SK-N-SH (cell line): Measurements from ENCODE around the gene SRBD1. TPM values are rescaled to one million over a fixed set of nuclear protein-coding genes. Genes with fewer than 3 reads are reported as not detected.

Experiments
- CTCF ChIA-PET: fragments of 300-600, 350-600 bp; formaldehyde crosslinking; extraction: SDS; loops from one replicate; lab custom pipeline; 2021; lab: Yijun Ruan, JAX
- POLR2A ChIA-PET: fragments of 350-600 bp; sonication (Branson Sonifier 250); formaldehyde crosslinking; extraction: SDS; loops from one replicate; lab custom pipeline; 2020; ENCODE audit warnings: antibody characterized with exemption, inconsistent platforms; lab: Yijun Ruan, JAX
- DNase-seq: peaks from one replicate; pipeline ENCODE4 v3.0.0; 2012
- H2AFZ ChIP-seq: fragments of 200-600 bp; sonication (generic); 2 replicates; pipeline ENCODE4 v1.8.1; 2016; ENCODE audit warnings: antibody characterized with exemption, mild to moderate bottlenecking, low read depth
- H3F3A ChIP-seq: fragments of 200-600 bp; sonication (generic); replicated peaks from 2 replicates; pipeline ENCODE3; 2016; ENCODE audit warnings: antibody characterized with exemption, mild to moderate bottlenecking; ENCODE audit not compliant: insufficient read depth
- H3K27ac ChIP-seq, 2 experiments: fragments of 200-500 bp in 1 of 2; fragments of 200-600 bp in 1 of 2; sonication (Bioruptor generic) in 1 of 2; sonication (generic), shearing (Covaris generic) in 1 of 2; 2 replicates each; pipeline versions ENCODE4 v1.5.1 to v1.6.1; 2014 to 2016; ENCODE audit warnings: low read depth in 2 of 2, inconsistent platforms in 1 of 2, low read length in 1 of 2, mild to moderate bottlenecking in 1 of 2, mixed read lengths in 1 of 2
- H3K27me3 ChIP-seq: fragments of 200-600 bp; sonication (generic), shearing (Covaris generic); 2 replicates; pipeline ENCODE4 v1.6.1; 2016; ENCODE audit warnings: mixed run types; ENCODE audit not compliant: insufficient read depth
- H3K36me3 ChIP-seq, 2 experiments: fragments of 200-500 bp in 1 of 2; fragments of 200-600 bp in 1 of 2; sonication (Bioruptor generic) in 1 of 2; sonication (generic) in 1 of 2; replicated peaks in 1 of 2; 2 replicates each; pipeline versions ENCODE3 to v1.5.1; 2014 to 2016; ENCODE audit warnings: low read length in 1 of 2, mild to moderate bottlenecking in 1 of 2; ENCODE audit not compliant: insufficient read depth in 2 of 2, control insufficient read depth in 1 of 2
- H3K4me1 ChIP-seq, 2 experiments: fragments of 200-500 bp in 1 of 2; fragments of 200-600 bp in 1 of 2; sonication (Bioruptor generic) in 1 of 2; sonication (generic), shearing (Covaris generic) in 1 of 2; 2 replicates each; pipeline versions ENCODE4 v1.5.1 to v1.6.1; 2014 to 2016; ENCODE audit warnings: low read depth in 1 of 2, low read length in 1 of 2, mixed run types in 1 of 2; ENCODE audit not compliant: insufficient read depth in 2 of 2, control insufficient read depth in 1 of 2
- H3K4me2 ChIP-seq: fragments of 200-600 bp; sonication (generic), shearing (Covaris generic); 2 replicates; pipeline ENCODE4 v1.6.1; 2017; ENCODE audit warnings: mixed run types
- H3K4me3 ChIP-seq, 2 experiments: fragments of 200-500 bp in 1 of 2; fragments of 200-600 bp in 1 of 2; sonication (Bioruptor generic) in 1 of 2; sonication (generic), shearing (Covaris generic) in 1 of 2; 2 replicates each; pipeline versions ENCODE4 v1.5.1 to v1.8.1; 2014 to 2016; ENCODE audit warnings: low read depth in 2 of 2, inconsistent platforms in 1 of 2, low read length in 1 of 2, mild to moderate bottlenecking in 1 of 2, mixed read lengths in 1 of 2, moderate library complexity in 1 of 2
- H3K79me2 ChIP-seq: fragments of 200-600 bp; sonication (generic); 2 replicates; pipeline ENCODE4 v1.8.1; 2017; ENCODE audit warnings: mild to moderate bottlenecking; ENCODE audit not compliant: insufficient read depth
- H3K9ac ChIP-seq: fragments of 200-600 bp; sonication (generic); 2 replicates; pipeline ENCODE4 v1.6.1; 2017; ENCODE audit warnings: mixed run types
- H3K9me2 ChIP-seq: fragments of 200-600 bp; sonication (generic); 2 replicates; pipeline ENCODE4 v1.6.1; 2017; ENCODE audit warnings: mixed run types
- H3K9me3 ChIP-seq: fragments of 200-600 bp; sonication (generic); 2 replicates; pipeline ENCODE4 v1.6.1; 2017; ENCODE audit warnings: mixed run types, mild to moderate bottlenecking, moderate library complexity
- H4K20me1 ChIP-seq: fragments of 200-600 bp; sonication (generic); 2 replicates; pipeline ENCODE4 v1.6.1; 2017; ENCODE audit warnings: mild to moderate bottlenecking, mixed run types; ENCODE audit not compliant: insufficient read depth
- CHD2 ChIP-seq: fragments of 150-350 bp; IDR thresholded peaks from 2 replicates; pipeline ENCODE4 v1.6.1; 2018; ENCODE audit warnings: low read length; ENCODE audit not compliant: partially characterized antibody
- ELF1 ChIP-seq: IDR thresholded peaks from 2 replicates; pipeline ENCODE4 v1.4.0; 2012
- FOSL2 ChIP-seq: IDR thresholded peaks from 2 replicates; pipeline ENCODE4 v1.4.0; 2012; ENCODE audit warnings: low read depth, mild to moderate bottlenecking, moderate library complexity, borderline replicate concordance
- FOXM1 ChIP-seq: IDR thresholded peaks from 2 replicates; pipeline ENCODE4 v1.4.0; 2012; ENCODE audit warnings: low read depth, mild to moderate bottlenecking
- GABPA ChIP-seq: IDR thresholded peaks from 2 replicates; pipeline ENCODE4 v1.4.0; 2012; ENCODE audit warnings: low read depth, mild to moderate bottlenecking
- GATA2 ChIP-seq: sonication (generic); formaldehyde crosslinking; IDR thresholded peaks from 2 replicates; pipeline ENCODE4 v1.5.0; 2020; ENCODE audit warnings: mild to moderate bottlenecking, missing genetic modification reagents
- JUND ChIP-seq: IDR thresholded peaks from 2 replicates; pipeline ENCODE4 v1.4.0; 2012
- MEF2A ChIP-seq: IDR thresholded peaks from 2 replicates; pipeline ENCODE4 v1.4.0; 2012; ENCODE audit warnings: low read depth, borderline replicate concordance
- MXI1 ChIP-seq: IDR thresholded peaks from 2 replicates; pipeline ENCODE4 v1.6.1; 2012; ENCODE audit warnings: mild to moderate bottlenecking, low read depth, low read length, improper control_type of control experiment
- NRF1 ChIP-seq: IDR thresholded peaks from 2 replicates; pipeline ENCODE4 v1.6.1; 2012; ENCODE audit warnings: low read depth, mild to moderate bottlenecking, low read length
- POLR2AphosphoS5 ChIP-seq: IDR thresholded peaks from 2 replicates; pipeline ENCODE4 v1.6.1; 2012; ENCODE audit warnings: low read depth, low read length
- SIN3A ChIP-seq: IDR thresholded peaks from 2 replicates; pipeline ENCODE4 v1.6.1; 2012; ENCODE audit warnings: low read depth, mild to moderate bottlenecking, low read length, moderate library complexity, borderline replicate concordance
- TCF12 ChIP-seq: IDR thresholded peaks from 2 replicates; pipeline ENCODE4 v1.4.0; 2012
- WGBS: methylation state at CpG from one replicate; pipeline ENCODE4 v1.1.6; 2017; ENCODE audit warnings: low lambda C conversion rate; 5-methylcytosine and 5-hydroxymethylcytosine counted together
- polyA plus RNA-seq, 3 experiments: library from polyadenylated mRNA; depleted of rRNA; stranded (reverse); fragments of >200 nt; gene quantifications; 2 replicates each; pipeline ENCODE4 v1.2.3, GENCODE V29; 2012
- TF ChIP-seq, protein P1 (sequence below): fragments of 150-350 bp; IDR thresholded peaks from 2 replicates; pipeline ENCODE4 v1.6.1; 2017; ENCODE audit warnings: antibody characterized with exemption, low read length, low read depth, borderline replicate concordance
- TF ChIP-seq, protein P2 (sequence below): fragments of 200-600 bp; sonication (generic); IDR thresholded peaks from 2 replicates; pipeline ENCODE4 v1.6.1; 2017; ENCODE audit warnings: antibody characterized with exemption, mild to moderate bottlenecking, moderate library complexity
- TF ChIP-seq, protein P3 (sequence below): IDR thresholded peaks from 2 replicates; pipeline ENCODE4; 2012
- TF ChIP-seq, protein P4 (sequence below): IDR thresholded peaks from 2 replicates; pipeline ENCODE4 v1.4.0; 2012; ENCODE audit warnings: low read depth, borderline replicate concordance
- TF ChIP-seq, protein P5 (sequence below): IDR thresholded peaks from 2 replicates; pipeline ENCODE4 v1.6.1; 2012; ENCODE audit warnings: mild to moderate bottlenecking, low read depth, low read length, moderate library complexity

Gene SRBD1
- polyA plus RNA-seq, 1 of the 3 experiments (the other 2 are of a cell fraction), result 3.2 TPM

DNA sequence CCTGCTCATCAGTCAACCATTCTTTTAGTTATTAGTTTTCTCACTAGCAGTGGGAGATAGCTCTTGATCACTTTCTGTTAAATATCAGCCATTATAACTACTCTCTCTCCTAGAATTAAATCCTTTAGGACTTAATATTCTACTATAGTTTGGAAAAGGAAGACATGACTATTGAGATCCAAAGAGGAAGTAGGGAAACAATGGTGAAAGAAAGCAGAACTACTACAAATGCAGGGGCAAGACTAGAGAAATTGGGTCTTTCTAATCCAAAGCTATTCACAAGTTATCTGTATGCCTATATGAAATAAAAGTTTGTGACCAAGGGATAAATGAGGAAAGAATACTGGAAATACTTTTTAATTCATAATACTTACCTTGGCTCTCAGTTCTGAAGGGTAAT is 65.1 kb downstream of the SRBD1 start:
- H3K36me3 ChIP-seq, result peaks cover 25 to 71% of the 10 kb centered on the region in 2 experiments
- POLR2A ChIA-PET, result no interaction called here
- H2AFZ ChIP-seq, result no peak overlapping the region
- H3F3A ChIP-seq, result no peaks in the 10 kb centered on the region
- no peak overlapping the region for H3K4me3 ChIP-seq
- no peaks in the 10 kb centered on the region; a peak in 1 of 4 replicates for H3K4me1 ChIP-seq
- H3K9ac ChIP-seq, result no peak overlapping the region
- no peak for DNase-seq
- no peaks in the 10 kb centered on the region for H3K9me2 ChIP-seq
- CTCF ChIA-PET, result interaction anchor here (0.9 to 1.7 kb wide), 2 partner anchors 12 to 61 kb away, joined by 3 to 4 read pairs; no protein-coding TSS in a partner anchor
- H3K27ac ChIP-seq, result no peak overlapping the region
- no peaks in the 10 kb centered on the region for H4K20me1 ChIP-seq
- no peak overlapping the region for H3K4me2 ChIP-seq
- TF ChIP-seq, protein P1, sequence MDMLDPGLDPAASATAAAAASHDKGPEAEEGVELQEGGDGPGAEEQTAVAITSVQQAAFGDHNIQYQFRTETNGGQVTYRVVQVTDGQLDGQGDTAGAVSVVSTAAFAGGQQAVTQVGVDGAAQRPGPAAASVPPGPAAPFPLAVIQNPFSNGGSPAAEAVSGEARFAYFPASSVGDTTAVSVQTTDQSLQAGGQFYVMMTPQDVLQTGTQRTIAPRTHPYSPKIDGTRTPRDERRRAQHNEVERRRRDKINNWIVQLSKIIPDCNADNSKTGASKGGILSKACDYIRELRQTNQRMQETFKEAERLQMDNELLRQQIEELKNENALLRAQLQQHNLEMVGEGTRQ, result no peak
- no peak for TF ChIP-seq JUND
- TF ChIP-seq CHD2, result no peak
- no peak for TF ChIP-seq POLR2AphosphoS5
- TF ChIP-seq, protein P2, sequence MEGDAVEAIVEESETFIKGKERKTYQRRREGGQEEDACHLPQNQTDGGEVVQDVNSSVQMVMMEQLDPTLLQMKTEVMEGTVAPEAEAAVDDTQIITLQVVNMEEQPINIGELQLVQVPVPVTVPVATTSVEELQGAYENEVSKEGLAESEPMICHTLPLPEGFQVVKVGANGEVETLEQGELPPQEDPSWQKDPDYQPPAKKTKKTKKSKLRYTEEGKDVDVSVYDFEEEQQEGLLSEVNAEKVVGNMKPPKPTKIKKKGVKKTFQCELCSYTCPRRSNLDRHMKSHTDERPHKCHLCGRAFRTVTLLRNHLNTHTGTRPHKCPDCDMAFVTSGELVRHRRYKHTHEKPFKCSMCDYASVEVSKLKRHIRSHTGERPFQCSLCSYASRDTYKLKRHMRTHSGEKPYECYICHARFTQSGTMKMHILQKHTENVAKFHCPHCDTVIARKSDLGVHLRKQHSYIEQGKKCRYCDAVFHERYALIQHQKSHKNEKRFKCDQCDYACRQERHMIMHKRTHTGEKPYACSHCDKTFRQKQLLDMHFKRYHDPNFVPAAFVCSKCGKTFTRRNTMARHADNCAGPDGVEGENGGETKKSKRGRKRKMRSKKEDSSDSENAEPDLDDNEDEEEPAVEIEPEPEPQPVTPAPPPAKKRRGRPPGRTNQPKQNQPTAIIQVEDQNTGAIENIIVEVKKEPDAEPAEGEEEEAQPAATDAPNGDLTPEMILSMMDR, result no peak
- no peak for TF ChIP-seq FOSL2
- H3K79me2 ChIP-seq, result no peaks in the 10 kb centered on the region
- no peaks in the 10 kb centered on the region for H3K27me3 ChIP-seq
- no peaks in the 10 kb centered on the region for H3K9me3 ChIP-seq

DNA sequence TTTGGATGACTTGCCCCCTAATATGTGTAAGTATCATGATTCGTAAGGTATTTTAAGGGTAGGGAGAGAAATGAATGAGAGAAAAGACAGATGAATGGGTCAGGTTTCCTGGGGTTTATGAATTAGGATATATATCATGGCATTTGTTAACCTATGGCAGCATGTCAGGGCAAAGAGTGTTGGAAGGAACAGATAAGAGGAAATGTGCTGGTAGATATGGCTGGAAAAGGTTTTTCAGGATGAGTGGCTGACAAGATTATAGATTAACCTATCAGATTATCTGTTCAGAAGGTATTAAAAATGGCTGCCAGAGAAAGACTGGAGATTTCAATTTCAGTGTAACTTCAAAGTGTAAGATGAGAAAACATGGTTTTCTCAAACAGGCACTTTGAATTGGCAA is 67.8 kb downstream of the SRBD1 start:
- H3K4me3 ChIP-seq, result no peak overlapping the region
- WGBS, result 95% methylated on average over 1 of the region's 1 CpG
- H3K27ac ChIP-seq, result no peak overlapping the region
- ChIA-PET POLR2A (no interaction called here), CTCF (interaction anchor here (1.0 kb wide), 1 partner anchor 530 kb away, joined by 3 read pairs; no protein-coding TSS in a partner anchor)
- H4K20me1 ChIP-seq, result no peaks in the 10 kb centered on the region
- H3K4me2 ChIP-seq, result no peak overlapping the region
- peaks cover 39 to 76% of the 10 kb centered on the region in 2 experiments for H3K36me3 ChIP-seq
- no peaks in the 10 kb centered on the region for H3K27me3 ChIP-seq
- H3K79me2 ChIP-seq, result no peaks in the 10 kb centered on the region
- no peak overlapping the region for H2AFZ ChIP-seq
- no peaks in the 10 kb centered on the region for H3K9me3 ChIP-seq
- H3K4me1 ChIP-seq, result no peaks in the 10 kb centered on the region
- DNase-seq, result no peak
- no peak overlapping the region for H3K9ac ChIP-seq
- no peaks in the 10 kb centered on the region for H3F3A ChIP-seq
- H3K9me2 ChIP-seq, result no peaks in the 10 kb centered on the region
- no peak for TF ChIP-seq GABPA
- no peak for TF ChIP-seq MEF2A
- TF ChIP-seq, protein P3, sequence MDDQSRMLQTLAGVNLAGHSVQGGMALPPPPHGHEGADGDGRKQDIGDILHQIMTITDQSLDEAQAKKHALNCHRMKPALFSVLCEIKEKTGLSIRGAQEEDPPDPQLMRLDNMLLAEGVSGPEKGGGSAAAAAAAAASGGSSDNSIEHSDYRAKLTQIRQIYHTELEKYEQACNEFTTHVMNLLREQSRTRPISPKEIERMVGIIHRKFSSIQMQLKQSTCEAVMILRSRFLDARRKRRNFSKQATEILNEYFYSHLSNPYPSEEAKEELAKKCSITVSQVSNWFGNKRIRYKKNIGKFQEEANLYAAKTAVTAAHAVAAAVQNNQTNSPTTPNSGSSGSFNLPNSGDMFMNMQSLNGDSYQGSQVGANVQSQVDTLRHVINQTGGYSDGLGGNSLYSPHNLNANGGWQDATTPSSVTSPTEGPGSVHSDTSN, result no peak
- no peak for TF ChIP-seq SIN3A
- TF ChIP-seq TCF12, result no peak
- no peak for TF ChIP-seq ELF1
- TF ChIP-seq FOXM1, result no peak
- TF ChIP-seq MXI1, result no peak
- TF ChIP-seq, protein P1, result no peak
- no peak for TF ChIP-seq GATA2 (CRISPR knock-in tag)
- no peak for TF ChIP-seq NRF1
- TF ChIP-seq, protein P4, sequence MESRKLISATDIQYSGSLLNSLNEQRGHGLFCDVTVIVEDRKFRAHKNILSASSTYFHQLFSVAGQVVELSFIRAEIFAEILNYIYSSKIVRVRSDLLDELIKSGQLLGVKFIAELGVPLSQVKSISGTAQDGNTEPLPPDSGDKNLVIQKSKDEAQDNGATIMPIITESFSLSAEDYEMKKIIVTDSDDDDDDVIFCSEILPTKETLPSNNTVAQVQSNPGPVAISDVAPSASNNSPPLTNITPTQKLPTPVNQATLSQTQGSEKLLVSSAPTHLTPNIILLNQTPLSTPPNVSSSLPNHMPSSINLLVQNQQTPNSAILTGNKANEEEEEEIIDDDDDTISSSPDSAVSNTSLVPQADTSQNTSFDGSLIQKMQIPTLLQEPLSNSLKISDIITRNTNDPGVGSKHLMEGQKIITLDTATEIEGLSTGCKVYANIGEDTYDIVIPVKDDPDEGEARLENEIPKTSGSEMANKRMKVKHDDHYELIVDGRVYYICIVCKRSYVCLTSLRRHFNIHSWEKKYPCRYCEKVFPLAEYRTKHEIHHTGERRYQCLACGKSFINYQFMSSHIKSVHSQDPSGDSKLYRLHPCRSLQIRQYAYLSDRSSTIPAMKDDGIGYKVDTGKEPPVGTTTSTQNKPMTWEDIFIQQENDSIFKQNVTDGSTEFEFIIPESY, result no peak
- TF ChIP-seq, protein P5, sequence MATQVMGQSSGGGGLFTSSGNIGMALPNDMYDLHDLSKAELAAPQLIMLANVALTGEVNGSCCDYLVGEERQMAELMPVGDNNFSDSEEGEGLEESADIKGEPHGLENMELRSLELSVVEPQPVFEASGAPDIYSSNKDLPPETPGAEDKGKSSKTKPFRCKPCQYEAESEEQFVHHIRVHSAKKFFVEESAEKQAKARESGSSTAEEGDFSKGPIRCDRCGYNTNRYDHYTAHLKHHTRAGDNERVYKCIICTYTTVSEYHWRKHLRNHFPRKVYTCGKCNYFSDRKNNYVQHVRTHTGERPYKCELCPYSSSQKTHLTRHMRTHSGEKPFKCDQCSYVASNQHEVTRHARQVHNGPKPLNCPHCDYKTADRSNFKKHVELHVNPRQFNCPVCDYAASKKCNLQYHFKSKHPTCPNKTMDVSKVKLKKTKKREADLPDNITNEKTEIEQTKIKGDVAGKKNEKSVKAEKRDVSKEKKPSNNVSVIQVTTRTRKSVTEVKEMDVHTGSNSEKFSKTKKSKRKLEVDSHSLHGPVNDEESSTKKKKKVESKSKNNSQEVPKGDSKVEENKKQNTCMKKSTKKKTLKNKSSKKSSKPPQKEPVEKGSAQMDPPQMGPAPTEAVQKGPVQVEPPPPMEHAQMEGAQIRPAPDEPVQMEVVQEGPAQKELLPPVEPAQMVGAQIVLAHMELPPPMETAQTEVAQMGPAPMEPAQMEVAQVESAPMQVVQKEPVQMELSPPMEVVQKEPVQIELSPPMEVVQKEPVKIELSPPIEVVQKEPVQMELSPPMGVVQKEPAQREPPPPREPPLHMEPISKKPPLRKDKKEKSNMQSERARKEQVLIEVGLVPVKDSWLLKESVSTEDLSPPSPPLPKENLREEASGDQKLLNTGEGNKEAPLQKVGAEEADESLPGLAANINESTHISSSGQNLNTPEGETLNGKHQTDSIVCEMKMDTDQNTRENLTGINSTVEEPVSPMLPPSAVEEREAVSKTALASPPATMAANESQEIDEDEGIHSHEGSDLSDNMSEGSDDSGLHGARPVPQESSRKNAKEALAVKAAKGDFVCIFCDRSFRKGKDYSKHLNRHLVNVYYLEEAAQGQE, result no peak
